H1 (cell line): ENCODE measurements around the gene SLC9A5. TPM values are rescaled to one million over a fixed set of nuclear protein-coding genes. Genes with fewer than 3 reads are reported as not detected.
A peak's percentile ranks its signal among the peaks of the same experiment; 100 is the strongest.

Experiments used
- CTCF ChIA-PET: fragments of 300-600 bp; sonication (Branson Sonifier 250); formaldehyde crosslinking; loops from one replicate; lab custom pipeline; 2021; ENCODE audit not compliant: partially characterized antibody; lab: Charles Lee
- POLR2A ChIA-PET: fragments of 300-600 bp; sonication (Branson Sonifier 250); formaldehyde crosslinking; loops from one replicate; lab custom pipeline; 2021; ENCODE audit warnings: inconsistent platforms; ENCODE audit not compliant: partially characterized antibody; lab: Charles Lee
- DNase-seq, 2 experiments: peaks; one replicate each; pipeline versions ENCODE4 v3.0.0 to v3.0.0-alpha.2; 2010 to 2022; ENCODE audit warnings: low spot score in 2 of 2, low read depth in 1 of 2, mixed read lengths in 1 of 2
- FAIRE-seq: peaks from 2 replicates; lab custom pipeline; 2011; peaks lifted over from hg19 to GRCh38; lab: Jason Lieb, UNC
- H2AFZ ChIP-seq: 2 replicates; pipeline ENCODE4 v1.8.1; 2012; ENCODE audit warnings: low read length, inconsistent platforms
- H2AK5ac ChIP-seq: 2 replicates; pipeline ENCODE4 v1.6.1; 2013; ENCODE audit warnings: low read depth, low read length
- H2BK120ac ChIP-seq: replicated peaks from 2 replicates; pipeline ENCODE3; 2013; ENCODE audit warnings: low read depth, low read length, inconsistent platforms
- H2BK12ac ChIP-seq: 2 replicates; pipeline ENCODE4 v1.6.1; 2013; ENCODE audit warnings: low read depth, low read length
- H2BK15ac ChIP-seq: 2 replicates; pipeline ENCODE4 v1.6.1; 2013; ENCODE audit warnings: low read length
- H2BK20ac ChIP-seq: 2 replicates; pipeline ENCODE4 v1.6.1; 2013; ENCODE audit warnings: low read length
- H2BK5ac ChIP-seq: 2 replicates; pipeline ENCODE4 v1.6.1; 2013; ENCODE audit warnings: low read depth, low read length
- H3K14ac ChIP-seq: 2 replicates; pipeline ENCODE4 v1.6.1; 2013; ENCODE audit warnings: inconsistent platforms; ENCODE audit not compliant: insufficient read length
- H3K18ac ChIP-seq: 2 replicates; pipeline ENCODE4 v1.6.1; 2013; ENCODE audit warnings: low read length; ENCODE audit errors: extremely low read depth
- H3K23ac ChIP-seq: 2 replicates; pipeline ENCODE4 v1.6.1; 2013; ENCODE audit warnings: inconsistent platforms; ENCODE audit not compliant: insufficient read length
- H3K23me2 ChIP-seq: 2 replicates; pipeline ENCODE4 v1.6.1; 2013; ENCODE audit warnings: low read depth, low read length
- H3K27ac ChIP-seq: 2 replicates; pipeline ENCODE4 v1.6.1; 2011; ENCODE audit warnings: low read depth, low read length, inconsistent platforms
- H3K27me3 ChIP-seq, 4 experiments: replicated peaks in 1 of 4; 1 replicate in 1 of 4; 2 replicates in 3 of 4; pipeline versions ENCODE4 v1.6.1 to v1.8.1; 2011 to 2013; ENCODE audit warnings: low read length in 3 of 4, mild to moderate bottlenecking in 3 of 4, inconsistent platforms in 2 of 4, mixed read lengths in 2 of 4, moderate library complexity in 1 of 4; ENCODE audit not compliant: control insufficient read depth in 3 of 4, insufficient read depth in 3 of 4; ENCODE audit errors: extremely low read depth in 1 of 4
- H3K36me3 ChIP-seq, 4 experiments: 2 replicates each; pipeline versions ENCODE4 v1.6.1 to v1.8.1; 2011 to 2013; ENCODE audit warnings: mild to moderate bottlenecking in 4 of 4, low read length in 3 of 4, moderate library complexity in 2 of 4, control low read depth in 1 of 4, inconsistent platforms in 1 of 4; ENCODE audit not compliant: insufficient read depth in 4 of 4, control insufficient read depth in 2 of 4
- H3K4ac ChIP-seq: replicated peaks from 2 replicates; pipeline ENCODE3; 2013; ENCODE audit warnings: low read length, low read depth, mixed read lengths, inconsistent platforms; ENCODE audit not compliant: insufficient read length
- H3K4me1 ChIP-seq, 4 experiments: replicated peaks in 1 of 4; 1 replicate in 1 of 4; 2 replicates in 3 of 4; pipeline versions ENCODE4 v1.6.1 to v1.8.1; 2011 to 2013; ENCODE audit warnings: low read length in 3 of 4, inconsistent platforms in 2 of 4, mixed read lengths in 1 of 4; ENCODE audit not compliant: insufficient read depth in 4 of 4, control insufficient read depth in 3 of 4
- H3K4me2 ChIP-seq, 2 experiments: 2 replicates each; pipeline versions ENCODE4 v1.6.1 to v1.8.1; 2011 to 2013; ENCODE audit warnings: low read depth in 2 of 2, low read length in 2 of 2, control low read depth in 1 of 2, inconsistent platforms in 1 of 2, mild to moderate bottlenecking in 1 of 2; ENCODE audit not compliant: insufficient read depth in 1 of 2
- H3K4me3 ChIP-seq, 4 experiments: fragments of 200-600, 300-600 bp in 1 of 4; sonication (generic), shearing (Covaris generic), sonication (Bioruptor Twin) in 1 of 4; 2 replicates each; pipeline versions ENCODE4 v1.5.1 to v1.8.1; 2011 to 2016; ENCODE audit warnings: low read length in 4 of 4, low read depth in 3 of 4, control low read depth in 2 of 4, inconsistent platforms in 2 of 4, mild to moderate bottlenecking in 2 of 4, mixed read lengths in 1 of 4, moderate library complexity in 1 of 4; ENCODE audit not compliant: insufficient read depth in 2 of 4; ENCODE audit errors: extremely low read depth in 1 of 4
- H3K56ac ChIP-seq: replicated peaks from 2 replicates; pipeline ENCODE3; 2013; ENCODE audit warnings: low read depth, mild to moderate bottlenecking, mixed read lengths, low read length, inconsistent platforms; ENCODE audit not compliant: insufficient read length
- H3K79me1 ChIP-seq: 2 replicates; pipeline ENCODE4 v1.6.1; 2013; ENCODE audit warnings: low read depth, low read length, control low read depth
- H3K79me2 ChIP-seq, 2 experiments: 2 replicates each; pipeline versions ENCODE4 v1.6.1 to v1.8.1; 2012 to 2013; ENCODE audit warnings: low read length in 2 of 2, mild to moderate bottlenecking in 2 of 2, inconsistent platforms in 1 of 2; ENCODE audit not compliant: insufficient read depth in 2 of 2, control insufficient read depth in 1 of 2
- H3K9ac ChIP-seq, 4 experiments: replicated peaks in 1 of 4; 1 replicate in 1 of 4; 2 replicates in 3 of 4; pipeline versions ENCODE4 v1.6.1 to v1.8.1; 2011 to 2013; ENCODE audit warnings: low read depth in 3 of 4, low read length in 3 of 4, control low read depth in 2 of 4, mild to moderate bottlenecking in 2 of 4, moderate library complexity in 2 of 4, inconsistent platforms in 1 of 4; ENCODE audit errors: extremely low read depth in 1 of 4
- H3K9me3 ChIP-seq, 2 experiments: 2 replicates each; pipeline versions ENCODE4 v1.6.1 to v1.8.1; 2012 to 2013; ENCODE audit warnings: mild to moderate bottlenecking in 2 of 2, moderate library complexity in 2 of 2, control low read depth in 1 of 2, inconsistent platforms in 1 of 2, low read depth in 1 of 2, low read length in 1 of 2, mixed read lengths in 1 of 2; ENCODE audit not compliant: insufficient read depth in 2 of 2
- H4K20me1 ChIP-seq, 2 experiments: replicated peaks in 1 of 2; 2 replicates each; pipeline versions ENCODE3 to v1.8.1; 2011 to 2013; ENCODE audit warnings: inconsistent platforms in 2 of 2, low read length in 2 of 2, mild to moderate bottlenecking in 1 of 2; ENCODE audit not compliant: insufficient read depth in 2 of 2, control insufficient read depth in 1 of 2
- H4K5ac ChIP-seq: 2 replicates; pipeline ENCODE4 v1.6.1; 2013; ENCODE audit warnings: low read length, low read depth, mixed read lengths, inconsistent platforms; ENCODE audit not compliant: insufficient read length
- H4K8ac ChIP-seq: 2 replicates; pipeline ENCODE4 v1.8.0; 2013; ENCODE audit warnings: mild to moderate bottlenecking, moderate library complexity, low read length, inconsistent platforms; ENCODE audit not compliant: insufficient read depth; ENCODE audit errors: extremely low read depth
- H4K91ac ChIP-seq: replicated peaks from 2 replicates; pipeline ENCODE3; 2013; ENCODE audit warnings: low read length, mixed read lengths, inconsistent platforms; ENCODE audit not compliant: insufficient read length
- JUND ChIP-seq: IDR thresholded peaks from 2 replicates; pipeline ENCODE4 v1.6.1; 2011; ENCODE audit warnings: mild to moderate bottlenecking, improper control_type of control experiment, low read length
- NRF1 ChIP-seq: IDR thresholded peaks from 2 replicates; pipeline ENCODE4 v1.6.1; 2011; ENCODE audit warnings: mild to moderate bottlenecking, low read depth, low read length, improper control_type of control experiment
- POLR2A ChIP-seq, 2 experiments: IDR thresholded peaks; 1 replicate in 1 of 2; 2 replicates in 1 of 2; pipeline ENCODE4 v1.6.1; 2011; ENCODE audit warnings: low read depth in 2 of 2, low read length in 2 of 2, mild to moderate bottlenecking in 2 of 2; ENCODE audit errors: control extremely low read depth in 1 of 2
- POLR2AphosphoS5 ChIP-seq: IDR thresholded peaks from 2 replicates; pipeline ENCODE4 v1.6.1; 2011; ENCODE audit warnings: low read depth, low read length
- WGBS, 2 experiments: shearing (Covaris generic) in 1 of 2; methylation state at CpG; one replicate each; pipeline versions ENCODE4 v1.1.6 to v1.1.7; 2013 to 2015; ENCODE audit warnings: low lambda C conversion rate in 2 of 2, mixed read lengths in 2 of 2, inconsistent platforms in 1 of 2, low coverage in 1 of 2, missing lambda C conversion rate in 1 of 2; ENCODE audit not compliant: insufficient replicate concordance in 2 of 2, insufficient coverage in 1 of 2, insufficient read length in 1 of 2; ENCODE audit errors: extremely low coverage in 1 of 2, missing lambda C conversion rate in 1 of 2; 5-methylcytosine and 5-hydroxymethylcytosine counted together
- polyA plus RNA-seq, 7 experiments: library from polyadenylated mRNA; depleted of rRNA in 3 of 7; stranded (reverse) in 5 of 7; unstranded in 2 of 7; fragments of >200 nt in 5 of 7; fragments of 200-250 nt in 2 of 7; gene quantifications; 1 replicate in 5 of 7; 2 replicates in 1 of 7; 4 replicates in 1 of 7; pipeline versions ENCODE4 v1.2.1 to v1.2.3, GENCODE V29; 2011 to 2013; ENCODE audit warnings: missing spikeins in 2 of 7, mixed read lengths in 2 of 7
- total RNA-seq: library from RNA; stranded (reverse); fragmentation: NEBNext Ultra II Directional; extraction: Animal tissue kit (Norgen Biotek cat#: 25700); gene quantifications from 2 replicates; pipeline ENCODE4 v1.2.1, GENCODE V29; 2021

The SLC9A5 gene
- total and polyA plus RNA-seq, 2 of the 8 experiments (the other 6 are each of a cell fraction or from before 2014, with no cell fraction given): 7.9 to 8.6 TPM

- H3K18ac ChIP-seq: no peak overlapping the region
- H3K4me3 ChIP-seq: no peak overlapping the region
- H3K27me3 ChIP-seq: no peaks in the 10 kb centered on the region; a peak in 2 of 7 replicates
- H2BK12ac ChIP-seq: no peak overlapping the region
- FAIRE-seq (no peak), DNase-seq (no peak)
- H2BK120ac ChIP-seq: no peak overlapping the region
- H2AK5ac ChIP-seq: no peak overlapping the region
- no peak overlapping the region for H3K4me2 ChIP-seq
- H2AFZ ChIP-seq: no peak overlapping the region
- peaks cover 0 to 13% of the 10 kb centered on the region in 2 experiments; a peak in 2 of 4 replicates for H3K79me2 ChIP-seq
- H3K4ac ChIP-seq: no peak overlapping the region
- POLR2A ChIA-PET: interaction anchor here (0.7 to 11.2 kb wide), 6 partner anchors 11 to 285 kb away, joined by 3 to 111 read pairs (median 3); partner anchors contain the start of genes ELMO3, FHOD1 and SLC9A5
- CTCF ChIA-PET: interaction anchor here (0.6 to 1.7 kb wide), 5 partner anchors 9 to 124 kb away, joined by 3 to 6 read pairs (median 3); no protein-coding TSS in a partner anchor
- WGBS, 2 experiments: 90% methylated on average over 28 of the region's 32 CpGs; no CpG with 5 or more reads in 1 of the 2 experiments
- no peak overlapping the region for H3K14ac ChIP-seq
- H4K20me1 ChIP-seq: peaks cover 3 to 14% of the 10 kb centered on the region in 2 experiments
- H2BK5ac ChIP-seq: no peak overlapping the region
- no peak overlapping the region for H3K56ac ChIP-seq
- no peak overlapping the region for H2BK20ac ChIP-seq
- H3K23ac ChIP-seq: no peak overlapping the region
- H3K79me1 ChIP-seq: no peaks in the 10 kb centered on the region; the same call in 1 of the 2 replicates
- no peak overlapping the region for H2BK15ac ChIP-seq
- no peak overlapping the region for H3K9ac ChIP-seq
- H3K23me2 ChIP-seq: peaks cover 5% of the 10 kb centered on the region
- H3K4me1 ChIP-seq: peaks cover 0 to 6% (median 3%) of the 10 kb centered on the region in 4 experiments; a peak in 3 of 7 replicates
- H3K36me3 ChIP-seq: peaks cover 17 to 41% (median 38%) of the 10 kb centered on the region in 4 experiments; a peak in 7 of 8 replicates
- H4K91ac ChIP-seq: no peak overlapping the region
- H4K5ac ChIP-seq: no peak overlapping the region
- 0 out of 2 replicates have a peak overlapping the region, but pooled peaks have one; percentile 6 for H4K8ac ChIP-seq
- H3K27ac ChIP-seq: no peak overlapping the region
- TF ChIP-seq POLR2A (IDR thresholded peaks at IDR 0.05; ENCODE audit: control extremely low read depth in 1 of 2, low read depth in 2 of 2, low read length in 2 of 2): peak in 1 of 2 experiments; percentile 32; a peak in 1 of 3 replicates
- no peak for TF ChIP-seq NRF1
- peak; percentile 33; the same call in 1 of the 2 replicates for TF ChIP-seq POLR2AphosphoS5
- no peak for TF ChIP-seq JUND
- H3K9me3 ChIP-seq: no peaks in the 10 kb centered on the region
These were observed 18.6 kb upstream of the SLC9A5 start for GRCh38 chr16:67229906-67230808.
